ENCODE data around the gene LRRC32. TPM values are rescaled to one million over a fixed set of nuclear protein-coding genes. Genes with fewer than 3 reads are reported as not detected.

LRRC32 gene
- total and polyA plus RNA-seq, 4 experiments from 2014 or later: 0.38 to 0.56 (median 0.53) TPM; not detected in 1

DNA sequence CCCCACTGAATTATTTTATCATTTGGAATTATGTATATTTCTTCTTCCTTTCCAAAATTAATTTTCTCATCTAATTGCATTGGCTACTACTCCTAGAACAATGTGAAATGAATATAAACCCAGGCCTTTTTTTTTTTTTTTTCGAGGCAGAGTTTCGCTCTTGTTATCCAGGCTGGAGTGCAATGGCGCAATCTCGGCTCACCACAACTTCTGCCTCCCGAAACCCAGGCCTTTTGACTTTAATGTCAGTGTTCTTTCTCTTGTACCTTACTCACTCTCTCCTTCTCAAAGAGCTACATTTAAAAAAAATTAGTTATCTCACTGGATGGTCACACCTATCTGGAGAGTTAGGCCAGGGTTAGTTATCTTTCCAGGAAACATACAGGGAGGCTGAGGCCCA lies 35.3 kb upstream of the LRRC32 start:
- POLR2A ChIA-PET (ENCODE audit: partially characterized antibody): no interaction called here
- H3K4me3 ChIP-seq (ENCODE audit: low read length in 2 of 2): no peak overlapping the region
- Mint-ChIP-seq H3K27ac (no peak overlapping the region), H3K4me1 (no peaks in the 10 kb centered on the region), H3K27me3 (peaks cover 4 to 6% of the 10 kb centered on the region in 2 donors), H3K36me3 (no peaks in the 10 kb centered on the region), H3K4me3 (no peak overlapping the region), H3K9me3 (peaks cover 0 to 12% (median 3%) of the 10 kb centered on the region in 8 donors)
- no peak for DNase-seq
- H3K4me1 ChIP-seq (ENCODE audit: insufficient read depth, low read length): no peaks in the 10 kb centered on the region
- H3K27me3 ChIP-seq (ENCODE audit: insufficient read depth, low read length): no peaks in the 10 kb centered on the region
- no peaks in the 10 kb centered on the region for H3K36me3 ChIP-seq (ENCODE audit: insufficient read depth, low read length)
- no peaks in the 10 kb centered on the region for H3K9me3 ChIP-seq (ENCODE audit: control insufficient read depth in 1 of 2, low read length in 2 of 2)
- intact Hi-C loops (cut with micrococcal nuclease): no loop called here
- no peak overlapping the region for H3K27ac ChIP-seq (ENCODE audit: low read depth, low read length)
- CTCF ChIA-PET (ENCODE audit: partially characterized antibody): interaction anchor here (0.8 kb wide), 1 partner anchor 16 kb away, joined by 3 read pairs; no protein-coding TSS in a partner anchor

DNA sequence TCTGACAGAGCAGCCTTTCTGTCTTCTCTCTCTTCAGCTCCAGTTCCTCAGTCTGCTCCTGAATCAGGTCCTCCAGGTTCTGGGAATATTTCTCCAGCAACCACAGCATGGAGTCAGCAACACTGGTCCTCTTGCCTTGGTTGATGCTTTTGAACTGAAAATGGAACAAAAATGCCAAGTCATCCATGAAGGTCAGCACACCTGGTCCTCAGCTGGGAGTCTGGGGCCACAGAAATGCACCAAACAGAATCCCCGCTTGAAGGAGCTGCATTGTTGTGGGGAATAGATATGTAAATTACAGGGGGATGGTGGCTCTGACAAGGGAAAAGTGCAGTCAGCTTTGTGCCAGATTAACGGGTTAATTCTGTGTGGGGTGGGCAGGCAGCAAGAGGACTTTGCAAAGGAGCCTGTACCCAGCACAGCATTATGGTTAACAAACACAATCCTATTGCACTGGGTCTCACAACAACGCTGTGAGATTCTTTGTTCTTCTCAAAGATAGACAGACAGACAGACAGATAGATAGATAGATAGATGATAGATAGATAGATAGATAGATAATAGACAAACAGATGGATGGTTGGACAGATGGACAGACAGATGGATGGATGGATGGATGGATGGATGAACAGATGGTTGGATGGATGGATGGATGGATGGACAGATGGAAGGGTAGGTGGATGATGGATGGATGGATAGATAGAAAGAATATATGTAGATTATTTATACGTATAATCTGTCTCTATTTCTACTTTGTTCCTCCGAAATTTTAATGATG lies 33.8 kb upstream of the LRRC32 start:
- no peak overlapping the region for H3K4me3 Mint-ChIP-seq
- H3K27ac Mint-ChIP-seq: peak overlapping the region in 1 of 7 donors; percentile 49
- Histone ChIP-seq H3K27me3 (ENCODE audit: insufficient read depth, low read length) (no peaks in the 10 kb centered on the region), H3K4me3 (ENCODE audit: low read length in 2 of 2) (no peak overlapping the region), H3K4me1 (ENCODE audit: insufficient read depth, low read length) (no peaks in the 10 kb centered on the region), H3K27ac (ENCODE audit: low read depth, low read length) (no peak overlapping the region), H3K9me3 (ENCODE audit: control insufficient read depth in 1 of 2, low read length in 2 of 2) (no peaks in the 10 kb centered on the region), H3K36me3 (ENCODE audit: insufficient read depth, low read length) (no peaks in the 10 kb centered on the region)
- DNase-seq: no peak
- H3K4me1 Mint-ChIP-seq: no peaks in the 10 kb centered on the region
- peaks cover 4 to 8% of the 10 kb centered on the region in 2 donors for H3K27me3 Mint-ChIP-seq
- peaks cover 0 to 12% (median 3%) of the 10 kb centered on the region in 8 donors for H3K9me3 Mint-ChIP-seq
- no peaks in the 10 kb centered on the region for H3K36me3 Mint-ChIP-seq
- ChIA-PET CTCF (ENCODE audit: partially characterized antibody) (interaction anchor here (1.9 kb wide), 1 partner anchor 17 kb away, joined by 5 read pairs; no protein-coding TSS in a partner anchor), POLR2A (ENCODE audit: partially characterized antibody) (no interaction called here)
- intact Hi-C loops (cut with micrococcal nuclease): no loop called here

DNA sequence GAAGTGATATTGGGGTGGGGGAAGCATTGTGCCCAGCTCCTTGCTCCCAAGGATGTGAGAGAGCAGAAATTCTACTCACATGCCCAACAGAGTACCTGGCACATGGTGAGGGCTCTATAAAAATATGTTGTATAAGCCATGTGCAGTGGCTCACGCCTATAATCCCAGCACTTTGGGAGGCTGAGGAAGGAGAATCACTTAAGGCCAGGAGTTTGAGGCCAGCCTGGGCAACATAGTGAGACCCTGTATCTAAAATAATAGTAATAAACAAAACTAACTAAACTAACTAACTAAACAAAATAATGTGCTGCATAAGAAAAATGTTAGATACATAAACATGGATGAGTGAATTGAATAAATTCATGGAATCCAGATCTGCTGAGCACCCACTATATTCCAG lies 33.2 kb upstream of the LRRC32 start:
- Histone ChIP-seq H3K36me3 (ENCODE audit: insufficient read depth, low read length) (no peaks in the 10 kb centered on the region), H3K4me3 (ENCODE audit: low read length in 2 of 2) (no peak overlapping the region), H3K4me1 (ENCODE audit: insufficient read depth, low read length) (no peaks in the 10 kb centered on the region), H3K27ac (ENCODE audit: low read depth, low read length) (no peak overlapping the region), H3K9me3 (ENCODE audit: control insufficient read depth in 1 of 2, low read length in 2 of 2) (no peaks in the 10 kb centered on the region), H3K27me3 (ENCODE audit: insufficient read depth, low read length) (no peaks in the 10 kb centered on the region)
- CTCF ChIA-PET (ENCODE audit: partially characterized antibody): interaction anchor here (1.9 kb wide), 1 partner anchor 18 kb away, joined by 5 read pairs; no protein-coding TSS in a partner anchor
- Mint-ChIP-seq H3K4me1 (no peaks in the 10 kb centered on the region), H3K36me3 (no peaks in the 10 kb centered on the region), H3K9me3 (peaks cover 0 to 12% (median 3%) of the 10 kb centered on the region in 8 donors), H3K27me3 (peaks cover 4 to 8% of the 10 kb centered on the region in 2 donors), H3K4me3 (no peak overlapping the region), H3K27ac (no peak overlapping the region)
- intact Hi-C loops (cut with micrococcal nuclease): no loop called here
- no peak for DNase-seq
- POLR2A ChIA-PET (ENCODE audit: partially characterized antibody): no interaction called here

DNA sequence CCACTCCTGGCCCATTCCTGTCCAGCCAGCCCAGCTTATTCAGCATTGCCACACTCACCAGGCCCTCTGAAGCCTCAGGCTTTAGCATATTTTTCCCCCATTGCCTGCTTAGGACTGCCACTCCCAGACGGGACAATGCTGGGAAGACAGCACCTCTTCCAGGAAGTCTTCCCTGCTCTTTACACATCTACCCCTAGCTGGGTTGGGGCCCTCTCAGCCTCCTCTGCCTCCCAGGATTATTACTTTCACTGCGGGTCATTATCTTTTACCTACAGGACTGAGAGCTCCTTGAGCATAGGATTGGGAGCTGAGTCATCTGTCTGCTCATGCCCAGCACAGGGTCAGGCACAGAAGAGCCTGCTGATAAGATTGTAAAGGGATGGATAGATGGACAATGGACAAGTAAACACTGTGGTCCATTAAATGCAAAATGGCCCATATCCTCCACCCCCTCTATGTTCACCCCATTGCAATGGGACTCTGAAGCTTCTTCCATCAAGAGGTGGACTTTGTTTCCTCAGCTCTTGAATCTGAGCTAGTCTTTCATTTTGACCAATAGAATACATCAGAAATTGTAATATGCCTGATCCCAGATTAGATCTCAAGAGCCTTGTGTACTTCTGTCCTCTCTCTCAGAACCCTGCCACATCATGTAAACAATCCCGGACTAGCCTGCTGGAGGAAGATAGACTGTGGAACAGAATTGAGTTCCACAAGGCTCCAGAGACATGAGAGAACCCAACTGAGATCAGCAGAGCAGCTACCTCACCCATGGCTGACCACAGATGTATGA lies 32.0 kb upstream of the LRRC32 start:
- Histone ChIP-seq H3K4me3 (ENCODE audit: low read length in 2 of 2) (no peak overlapping the region), H3K4me1 (ENCODE audit: insufficient read depth, low read length) (no peaks in the 10 kb centered on the region), H3K27me3 (ENCODE audit: insufficient read depth, low read length) (no peaks in the 10 kb centered on the region), H3K36me3 (ENCODE audit: insufficient read depth, low read length) (no peaks in the 10 kb centered on the region), H3K27ac (ENCODE audit: low read depth, low read length) (no peak overlapping the region), H3K9me3 (ENCODE audit: control insufficient read depth in 1 of 2, low read length in 2 of 2) (no peaks in the 10 kb centered on the region)
- CTCF ChIA-PET (ENCODE audit: partially characterized antibody): interaction anchor here (1.9 kb wide), 1 partner anchor 19 kb away, joined by 5 read pairs; no protein-coding TSS in a partner anchor
- POLR2A ChIA-PET (ENCODE audit: partially characterized antibody): no interaction called here
- Mint-ChIP-seq H3K36me3 (no peaks in the 10 kb centered on the region), H3K4me1 (no peaks in the 10 kb centered on the region), H3K27ac (no peak overlapping the region), H3K9me3 (peaks cover 0 to 12% (median 4%) of the 10 kb centered on the region in 8 donors), H3K27me3 (peaks cover 5 to 6% of the 10 kb centered on the region in 2 donors), H3K4me3 (no peak overlapping the region)
- DNase-seq: no peak
- intact Hi-C loops (cut with micrococcal nuclease): no loop called here

DNA sequence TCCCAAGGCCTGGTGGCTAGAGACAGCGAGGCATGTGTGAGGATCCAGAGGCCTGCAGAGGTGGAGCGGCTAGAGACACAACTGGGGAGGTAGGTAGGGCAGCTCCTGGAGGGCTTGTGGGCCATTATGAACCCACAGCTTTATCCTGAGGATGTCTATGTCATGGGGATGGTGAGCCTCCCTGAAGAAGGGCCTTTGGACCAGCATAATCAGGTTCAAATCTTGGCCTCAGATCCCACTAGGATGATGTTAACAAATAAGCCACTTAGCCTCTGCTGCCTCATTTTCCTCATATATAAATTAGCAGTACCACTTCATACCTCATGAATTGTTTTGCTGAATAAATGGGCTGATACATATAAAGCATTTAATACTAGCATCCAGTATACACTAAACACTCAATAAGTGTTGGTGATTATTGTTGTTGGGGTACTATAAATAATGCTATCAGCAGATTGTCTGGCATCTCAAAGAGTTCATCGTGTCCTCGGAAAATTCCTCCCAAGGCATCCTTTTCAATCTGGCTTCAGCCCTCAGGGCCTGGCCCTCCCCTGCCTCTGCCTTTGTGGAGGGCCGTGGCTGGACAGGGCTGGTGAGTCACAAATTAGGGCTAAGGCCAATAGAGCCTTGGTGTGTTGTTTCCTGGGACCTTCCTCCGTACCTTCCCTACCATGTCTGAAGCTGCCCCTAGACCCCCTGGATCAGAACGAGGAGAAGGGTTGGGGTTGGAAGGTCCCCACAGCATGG lies 30.9 kb upstream of the LRRC32 start:
- CTCF ChIA-PET (ENCODE audit: partially characterized antibody): no interaction called here
- Mint-ChIP-seq H3K4me1 (no peaks in the 10 kb centered on the region), H3K27me3 (peaks cover 5 to 6% of the 10 kb centered on the region in 2 donors), H3K36me3 (no peaks in the 10 kb centered on the region), H3K27ac (no peak overlapping the region), H3K4me3 (no peak overlapping the region), H3K9me3 (peaks cover 0 to 12% (median 4%) of the 10 kb centered on the region in 8 donors)
- DNase-seq: no peak
- no peaks in the 10 kb centered on the region for H3K4me1 ChIP-seq (ENCODE audit: insufficient read depth, low read length)
- H3K9me3 ChIP-seq (ENCODE audit: control insufficient read depth in 1 of 2, low read length in 2 of 2): no peaks in the 10 kb centered on the region
- H3K36me3 ChIP-seq (ENCODE audit: insufficient read depth, low read length): no peaks in the 10 kb centered on the region
- POLR2A ChIA-PET (ENCODE audit: partially characterized antibody): no interaction called here
- intact Hi-C loops (cut with micrococcal nuclease): no loop called here
- no peak overlapping the region for H3K27ac ChIP-seq (ENCODE audit: low read depth, low read length)
- H3K27me3 ChIP-seq (ENCODE audit: insufficient read depth, low read length): no peaks in the 10 kb centered on the region
- H3K4me3 ChIP-seq (ENCODE audit: low read length in 2 of 2): no peak overlapping the region

DNA sequence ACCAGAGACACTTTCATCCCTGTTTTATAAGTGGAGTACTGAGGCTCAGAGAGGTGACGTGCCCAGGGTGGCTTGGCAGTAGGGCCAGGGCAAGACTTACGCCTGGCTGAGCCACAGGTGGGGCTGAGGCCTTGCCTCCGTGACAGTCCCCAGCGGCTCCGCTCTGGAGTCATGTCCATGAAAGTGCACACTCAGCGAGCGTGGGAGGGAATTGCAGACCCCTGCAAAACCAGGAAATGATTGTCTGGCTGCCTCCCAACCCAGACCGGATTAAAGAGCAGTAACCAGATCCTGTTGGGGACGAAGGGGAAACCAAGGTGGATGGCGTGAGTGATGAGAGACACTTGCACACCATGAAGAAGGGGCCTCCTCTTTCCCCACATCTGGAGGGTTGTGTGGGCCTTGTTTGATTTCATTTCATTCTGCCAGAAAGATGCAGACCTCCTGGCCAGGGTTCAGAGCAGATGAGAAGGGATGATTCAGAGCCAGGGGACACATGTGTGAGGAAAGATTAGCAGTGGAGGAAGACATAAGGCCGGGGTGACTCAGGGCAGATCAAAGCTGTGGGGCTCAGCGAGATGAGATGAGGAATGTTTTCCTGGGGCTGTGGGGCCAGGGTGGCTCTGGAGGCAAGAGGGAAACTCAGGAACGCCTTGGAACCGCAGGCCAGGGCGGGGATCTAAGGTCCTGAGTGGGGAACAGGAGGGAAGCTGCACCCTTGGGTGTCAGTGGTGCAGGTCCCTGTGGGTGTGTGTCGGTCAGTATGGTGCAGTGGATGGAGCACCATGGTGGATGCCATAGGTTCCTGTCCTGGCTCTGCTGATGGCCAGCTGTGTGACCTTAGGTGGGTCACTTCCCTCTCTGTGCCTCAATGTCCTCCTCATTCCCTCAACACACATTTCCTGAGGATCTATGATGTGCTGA lies 29.9 kb upstream of the LRRC32 start:
- Histone ChIP-seq H3K27ac (ENCODE audit: low read depth, low read length) (no peak overlapping the region), H3K4me1 (ENCODE audit: insufficient read depth, low read length) (no peaks in the 10 kb centered on the region), H3K36me3 (ENCODE audit: insufficient read depth, low read length) (no peaks in the 10 kb centered on the region), H3K9me3 (ENCODE audit: control insufficient read depth in 1 of 2, low read length in 2 of 2) (no peaks in the 10 kb centered on the region), H3K27me3 (ENCODE audit: insufficient read depth, low read length) (no peaks in the 10 kb centered on the region), H3K4me3 (ENCODE audit: low read length in 2 of 2) (no peak overlapping the region)
- Mint-ChIP-seq H3K9me3 (peaks cover 0 to 7% (median under 1%) of the 10 kb centered on the region in 8 donors), H3K27ac (no peak overlapping the region), H3K27me3 (peaks cover 6 to 7% of the 10 kb centered on the region in 2 donors), H3K36me3 (no peaks in the 10 kb centered on the region), H3K4me1 (peaks cover 0 to 4% (median 0%) of the 10 kb centered on the region in 4 donors), H3K4me3 (no peak overlapping the region)
- ChIA-PET CTCF (ENCODE audit: partially characterized antibody) (no interaction called here), POLR2A (ENCODE audit: partially characterized antibody) (no interaction called here)
- intact Hi-C loops (cut with micrococcal nuclease): no loop called here
- no peak for DNase-seq

Data from CD4-positive, alpha-beta memory T cell (primary cell).